HG02610 (cell line): ENCODE data around the gene ADK.
"Not testable (repeated sequence)": the region's sequence is repeated elsewhere in the genome, so short reads cannot be mapped to it uniquely, and the experiment has no call there.

ENCODE experiments used
- ATAC-seq: cut with Tn5 transposase; IDR thresholded peaks from one replicate; pipeline ENCODE4 v1.9.1; 2021; ENCODE audit warnings: mild to moderate bottlenecking, moderate library complexity; ENCODE audit not compliant: unreplicated experiment

The ADK gene

GRCh38 chr10:74150990-74151878 is at the start of gene ADK:
Gene ADK, plus strand, starts transcription at chr10:74151221. Its CDS starts 58 bp downstream, at chr10:74151279.
- peak; percentile 86 for ATAC-seq

DNA sequence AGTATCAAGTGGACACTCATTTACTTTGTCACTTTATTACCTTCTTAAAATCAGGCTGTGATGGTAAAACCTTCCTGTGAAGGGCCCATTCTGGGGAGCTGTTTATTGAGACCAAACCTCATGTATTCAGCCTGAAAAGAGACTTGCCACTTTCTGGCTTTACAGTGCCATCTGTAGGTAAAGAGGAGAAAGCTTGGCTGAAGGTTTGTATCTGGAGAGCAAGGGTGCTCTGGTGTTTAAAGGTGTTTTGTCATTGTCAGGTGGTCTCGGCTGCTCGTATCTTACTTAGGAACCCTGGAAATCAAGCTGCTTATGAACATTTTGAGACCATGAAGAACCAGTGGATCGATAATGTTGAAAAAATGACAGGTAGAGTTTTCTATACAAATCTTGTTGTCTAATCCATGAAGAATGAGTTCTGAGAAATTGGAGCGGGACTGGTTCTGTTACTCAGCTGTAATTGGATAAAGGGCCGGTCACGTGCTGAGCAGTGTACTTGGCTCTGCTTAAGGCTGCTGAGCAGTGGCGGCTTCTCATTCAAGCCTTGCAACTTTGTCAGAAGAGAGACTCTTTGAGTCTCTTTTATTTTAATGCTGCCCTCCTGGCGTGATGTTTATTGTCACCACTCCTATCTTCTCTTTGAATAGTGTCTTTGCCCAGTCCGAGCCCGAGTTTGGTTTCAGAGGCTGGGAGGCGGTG is 47.3 kb upstream of the ADK start:
- no peak for ATAC-seq

DNA sequence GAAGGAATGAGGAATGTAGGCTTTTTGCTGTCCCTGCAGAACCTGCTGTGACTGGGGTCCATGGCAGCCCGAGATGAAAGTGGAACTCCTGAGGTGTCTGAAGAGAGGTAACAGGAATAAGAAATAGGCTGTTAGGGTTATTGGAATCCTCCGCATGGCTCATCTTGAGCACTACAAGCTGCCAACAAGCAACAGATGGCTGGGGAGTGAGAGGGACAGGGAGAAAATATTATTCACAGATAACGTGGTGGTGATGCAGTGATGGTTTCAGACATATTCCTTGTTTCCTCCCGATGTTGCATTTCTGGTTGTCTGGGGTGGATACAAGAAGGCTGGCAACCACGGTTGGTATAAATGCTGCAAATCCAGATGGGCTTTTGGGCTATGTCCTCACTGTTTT is 46.5 kb upstream of the ADK start:
- no peak for ATAC-seq

DNA sequence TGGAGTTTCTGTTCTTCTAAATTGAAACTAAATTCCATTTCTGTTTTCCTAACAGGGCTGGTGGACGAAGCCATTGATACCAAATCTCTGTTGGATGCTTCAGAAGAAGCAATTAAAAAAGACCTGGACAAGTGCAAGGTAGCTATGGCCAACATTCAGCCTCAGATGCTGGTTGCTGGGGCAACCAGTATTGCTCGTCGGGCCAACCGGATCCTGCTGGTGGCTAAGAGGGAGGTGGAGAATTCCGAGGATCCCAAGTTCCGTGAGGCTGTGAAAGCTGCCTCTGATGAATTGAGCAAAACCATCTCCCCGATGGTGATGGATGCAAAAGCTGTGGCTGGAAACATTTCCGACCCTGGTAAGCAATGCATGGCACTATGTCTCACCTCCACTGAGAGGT is 46.0 kb upstream of the ADK start:
- ATAC-seq = no peak

DNA sequence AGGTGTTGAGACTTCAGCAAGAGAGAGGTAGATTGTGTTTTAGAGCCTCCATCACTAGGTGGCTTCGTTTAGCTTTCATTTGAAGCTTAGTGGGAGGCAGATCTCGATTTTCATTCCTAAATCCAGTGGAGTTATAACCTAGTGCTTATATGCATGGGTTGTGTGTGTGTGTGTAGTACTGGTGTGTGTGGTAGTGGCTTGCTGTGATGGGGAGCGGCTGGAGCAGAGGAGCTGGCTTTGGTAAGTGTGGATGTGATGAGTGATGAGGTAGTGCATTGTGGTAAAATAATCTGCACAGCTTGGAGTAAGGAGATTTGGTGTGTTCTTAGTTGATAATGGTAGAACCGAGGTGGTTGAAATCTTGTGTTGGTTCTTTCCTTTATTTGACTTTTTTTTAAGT is 43.6 kb upstream of the ADK start:
- no peak for ATAC-seq

DNA sequence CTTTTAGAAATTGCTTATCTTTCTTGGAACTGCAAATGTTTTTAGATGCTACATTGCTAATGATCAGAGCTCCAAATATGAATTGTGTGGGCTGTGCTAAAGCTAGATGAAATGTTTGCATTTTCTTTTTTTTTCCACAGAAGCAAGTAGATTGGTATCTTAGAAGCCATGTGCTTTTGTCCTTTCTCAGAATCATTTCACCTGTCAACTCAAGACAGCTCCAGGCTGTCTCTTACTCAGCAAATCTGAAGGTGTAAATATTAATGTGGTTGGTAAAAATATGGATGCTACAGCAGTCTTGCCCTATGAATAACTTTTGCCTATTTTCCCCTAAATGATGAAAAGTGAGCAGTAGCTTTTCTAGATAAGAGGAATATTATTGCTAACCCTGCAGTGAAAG is 41.6 kb upstream of the ADK start:
- no peak for ATAC-seq

GRCh38 chr10:74110120-74110519 is 40.9 kb upstream of the ADK start:
- ATAC-seq = no peak

GRCh38 chr10:74111799-74112198 is 39.2 kb upstream of the ADK start:
- no peak for ATAC-seq

DNA sequence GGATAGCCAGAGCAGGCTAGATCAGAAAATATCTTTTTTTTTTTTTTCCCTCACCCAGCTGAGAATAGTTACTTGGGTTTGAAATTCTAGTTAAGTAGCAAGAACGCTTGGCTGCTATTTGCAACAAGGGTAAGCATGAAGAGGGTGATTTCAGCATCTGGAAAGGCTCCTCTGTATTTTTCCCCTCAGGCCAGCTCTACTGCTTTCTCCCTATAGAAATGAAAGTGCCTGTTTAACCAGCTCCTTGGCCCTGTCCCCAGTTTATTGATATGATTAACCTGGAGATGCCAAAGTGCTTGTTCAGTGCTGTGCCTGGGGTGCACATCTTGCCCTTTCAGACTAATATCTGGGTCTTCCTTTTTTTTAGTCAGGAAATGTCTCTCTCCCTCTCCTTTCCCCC is 37.5 kb upstream of the ADK start:
- ATAC-seq = no peak

- no peak for ATAC-seq
Measured at GRCh38 chr10:74114041-74114448, 37.0 kb upstream of the ADK start.

- peak; percentile 62 for ATAC-seq
Measured at GRCh38 chr10:74117738-74118137, 33.3 kb upstream of the ADK start.

DNA sequence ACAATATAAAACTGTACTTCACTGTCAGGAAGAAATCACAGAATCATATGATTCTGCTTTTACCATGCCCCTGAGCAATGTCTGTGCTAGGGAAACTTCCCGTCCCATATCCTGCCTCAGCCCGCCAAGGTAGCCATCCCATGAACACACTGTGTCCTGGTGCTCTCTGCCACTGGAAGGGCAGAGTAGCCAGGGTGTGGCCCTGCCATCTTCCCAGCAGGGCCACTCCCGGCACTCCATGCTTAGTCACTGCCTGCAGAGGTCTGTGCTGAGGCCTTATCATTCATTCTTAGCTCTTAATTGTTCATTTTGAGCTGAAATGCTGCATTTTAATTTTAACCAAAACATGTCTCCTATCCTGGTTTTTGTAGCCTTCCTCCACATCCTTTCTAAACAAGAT is 32.2 kb upstream of the ADK start:
- no peak for ATAC-seq

DNA sequence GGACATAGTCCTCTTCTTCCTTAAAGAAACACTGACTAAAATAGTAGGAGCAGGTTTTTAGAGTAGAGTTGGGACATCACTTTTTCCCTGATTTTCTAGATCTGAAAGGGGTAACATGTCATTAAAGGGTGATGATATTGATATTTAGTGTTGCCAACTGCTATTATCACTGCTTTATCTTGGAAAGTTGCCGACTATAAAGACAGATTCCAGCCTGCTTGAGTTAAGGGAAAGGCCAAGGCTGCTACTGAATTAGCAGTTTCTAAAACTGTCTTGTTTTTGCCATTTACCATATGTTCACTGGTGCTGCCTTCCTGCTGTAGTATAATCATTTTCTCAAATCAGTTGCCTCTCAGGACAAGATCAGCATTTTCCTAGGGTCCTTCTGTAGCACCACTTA is 30.1 kb upstream of the ADK start:
- no peak for ATAC-seq

DNA sequence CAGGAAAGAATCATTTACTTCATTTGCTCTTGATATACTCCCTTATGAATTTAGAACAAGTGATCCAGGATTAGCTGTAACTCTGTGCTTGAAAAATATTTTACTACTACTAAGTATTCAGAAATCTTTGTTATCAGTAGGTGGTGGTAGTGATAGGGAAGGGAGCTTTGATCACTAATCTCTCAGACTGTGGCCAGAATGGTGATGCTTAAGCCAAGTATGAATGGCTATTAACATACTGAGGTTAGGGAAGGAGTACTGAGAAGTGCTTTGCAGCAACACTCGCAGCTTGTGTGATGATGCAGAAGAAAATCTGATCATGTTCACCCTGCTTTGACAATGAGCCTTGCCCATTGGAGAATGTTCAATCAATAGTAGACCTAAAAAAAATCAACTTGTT is 29.7 kb upstream of the ADK start:
- no peak for ATAC-seq

GRCh38 chr10:74122060-74122459 is 29.0 kb upstream of the ADK start:
- no peak for ATAC-seq

DNA sequence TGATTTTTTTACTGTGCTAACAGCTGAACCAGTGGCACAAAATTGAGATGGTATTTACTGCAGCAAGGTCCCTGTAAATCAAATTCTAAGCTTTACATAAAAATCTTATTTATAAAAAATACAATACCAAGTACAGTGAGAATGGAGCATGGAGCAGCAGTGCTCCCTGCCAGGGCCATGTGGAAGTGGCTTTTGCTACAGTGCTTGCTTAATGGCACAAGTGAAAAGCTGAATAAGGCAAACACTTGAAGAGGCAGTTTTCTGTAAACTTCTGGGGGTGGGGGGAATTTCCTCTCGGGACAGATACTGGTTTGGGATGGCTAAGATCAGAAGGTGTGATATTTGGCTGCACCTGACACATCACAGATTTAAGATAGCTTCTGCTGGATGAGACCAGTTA is 27.9 kb upstream of the ADK start:
- no peak for ATAC-seq

- ATAC-seq = no peak
Measured at GRCh38 chr10:74133923-74134820, 16.8 kb upstream of the ADK start.

DNA sequence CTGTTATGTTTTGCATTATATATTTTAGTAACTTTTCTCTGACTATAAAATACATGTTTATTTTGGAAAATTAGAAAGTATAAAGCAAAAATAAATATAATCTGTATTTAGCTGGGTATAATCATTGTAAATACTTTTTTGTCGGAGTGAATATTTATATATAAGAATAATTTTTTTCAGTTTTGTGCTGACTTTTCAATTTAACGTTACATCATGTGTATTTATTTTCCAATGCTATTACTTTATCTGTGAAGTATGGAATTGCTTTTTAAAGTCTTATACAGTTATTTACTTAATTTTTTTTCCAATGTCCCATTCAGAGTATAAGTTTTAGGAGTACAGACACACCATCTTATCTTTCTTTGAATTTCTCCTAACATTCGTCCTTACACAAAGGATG is 15.6 kb upstream of the ADK start:
- no peak for ATAC-seq

DNA sequence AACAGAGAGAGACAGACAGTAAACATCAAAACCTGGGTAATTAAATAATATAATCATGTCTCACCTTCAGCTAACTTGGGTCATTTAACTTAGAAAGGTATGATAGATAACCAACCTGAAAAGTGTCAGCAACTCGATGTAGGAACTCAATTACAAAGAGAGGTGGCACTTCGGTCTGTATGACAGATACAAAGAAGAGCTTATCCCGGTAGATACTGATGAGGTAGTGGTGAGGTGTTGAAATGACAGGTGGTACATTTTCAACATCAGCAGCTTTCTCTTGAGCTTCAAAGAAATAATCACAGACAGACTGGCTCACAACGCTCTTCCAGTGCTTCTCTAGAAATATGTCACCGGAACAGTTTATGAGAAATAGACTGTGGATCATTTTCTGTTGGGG is 13.0 kb upstream of the ADK start:
- no peak for ATAC-seq

DNA sequence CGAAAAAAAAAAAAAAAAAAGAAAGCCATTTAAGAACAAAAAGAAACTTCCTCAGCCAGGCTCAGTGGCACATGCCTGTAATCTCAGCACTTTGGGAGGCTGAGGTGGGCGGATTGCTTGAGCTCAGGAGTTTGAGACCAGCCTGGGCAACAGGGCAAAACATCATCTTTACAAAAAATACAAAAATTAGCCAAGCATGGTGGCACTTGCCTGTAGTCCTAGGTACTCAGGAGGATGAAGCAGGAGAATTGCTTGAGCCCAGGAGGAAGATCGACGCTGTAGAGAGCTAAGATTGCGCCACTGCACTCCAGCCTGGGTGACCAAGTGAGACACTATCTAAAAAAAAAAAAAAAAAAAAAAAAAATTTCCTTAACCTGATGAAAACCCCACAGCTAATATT is 12.4 kb upstream of the ADK start:
- ATAC-seq = not testable (repeated sequence)

DNA sequence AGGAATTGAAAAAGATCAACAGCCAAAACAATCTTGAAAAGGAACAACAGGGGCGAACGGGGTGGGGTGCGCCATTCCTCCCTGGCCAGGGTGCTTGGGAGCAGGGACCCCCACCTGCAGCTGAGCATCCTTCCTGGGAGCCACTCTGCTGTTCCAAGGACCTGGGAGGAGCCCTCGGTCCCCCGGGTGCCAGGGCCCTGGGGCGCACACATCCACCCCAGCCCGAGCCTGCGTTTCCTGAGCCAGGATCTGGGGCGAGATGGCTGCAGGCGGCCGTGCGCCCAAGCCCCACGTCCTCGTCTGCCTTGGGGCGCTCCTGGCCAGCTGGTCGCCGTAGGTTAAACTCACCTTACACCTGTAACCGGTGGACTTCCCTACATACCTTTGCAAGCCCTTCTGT is 11.0 kb upstream of the ADK start:
- no peak for ATAC-seq
